OCI-LY3 (cell line): Measurements from ENCODE around the gene USP34.
A peak's percentile ranks its signal among the peaks of the same experiment; 100 is the strongest.

Source experiments
- H2AFZ ChIP-seq: fragments of 200-600, 300-600 bp; shearing (Covaris generic); 2 replicates; pipeline ENCODE4 v1.6.0; 2014; ENCODE audit warnings: antibody characterized with exemption, low read depth, low read length
- H3K27ac ChIP-seq: fragments of 200-600, 300-600 bp; sonication (generic); 2 replicates; pipeline ENCODE4 v1.5.1; 2014; ENCODE audit warnings: mild to moderate bottlenecking, low read length, moderate library complexity, mixed read lengths
- H3K27me3 ChIP-seq: fragments of 200-600, 300-600 bp; sonication (generic); 2 replicates; pipeline ENCODE4 v1.6.1; 2014; ENCODE audit warnings: low read depth, low read length, mixed read lengths
- H3K36me3 ChIP-seq: fragments of 200-600, 300-600 bp; sonication (generic); replicated peaks from 2 replicates; pipeline ENCODE3; 2014; ENCODE audit warnings: low read depth, low read length, mixed read lengths
- H3K4me1 ChIP-seq: fragments of 300-600, 200-600 bp; sonication (generic); 2 replicates; pipeline ENCODE4 v1.6.1; 2014; ENCODE audit warnings: low read length, mixed read lengths
- H3K4me2 ChIP-seq: fragments of 200-600, 300-600 bp; sonication (generic); 2 replicates; pipeline ENCODE4 v1.6.1; 2014; ENCODE audit warnings: low read length, mixed read lengths
- H3K4me3 ChIP-seq: fragments of 300-600, 200-600 bp; sonication (generic); 2 replicates; pipeline ENCODE4 v1.5.1; 2014; ENCODE audit warnings: antibody characterized with exemption, mild to moderate bottlenecking, low read length, moderate library complexity
- H3K79me2 ChIP-seq: fragments of 300-600, 200-600 bp; shearing (Covaris generic); 2 replicates; pipeline ENCODE4 v1.6.1; 2014; ENCODE audit warnings: mild to moderate bottlenecking, low read length, mixed read lengths
- H3K9ac ChIP-seq: fragments of 300-600, 200-600 bp; shearing (Covaris generic); 2 replicates; pipeline ENCODE4 v1.6.0; 2014; ENCODE audit warnings: mild to moderate bottlenecking, low read length, moderate library complexity
- H3K9me3 ChIP-seq: fragments of 200-600, 300-600 bp; shearing (Covaris generic); 2 replicates; pipeline ENCODE4 v1.6.1; 2014; ENCODE audit warnings: low read length, mixed read lengths; ENCODE audit not compliant: insufficient read depth
- H4K20me1 ChIP-seq: fragments of 200-600, 300-600 bp; sonication (generic); 2 replicates; pipeline ENCODE4 v1.6.1; 2016; ENCODE audit warnings: low read length, mixed read lengths; ENCODE audit not compliant: insufficient read depth
- CTCF ChIP-seq: fragments of 200-600, 300-600 bp; sonication (generic); IDR thresholded peaks from 2 replicates; pipeline ENCODE4 v1.5.1; 2014; ENCODE audit warnings: antibody characterized with exemption, low read length, low read depth
- EZH2phosphoT487 ChIP-seq: fragments of 200-600 bp; shearing (Covaris generic); IDR thresholded peaks from 2 replicates; pipeline ENCODE4 v1.6.1; 2018; ENCODE audit warnings: antibody characterized with exemption, mixed run types, low read depth

Gene USP34

GRCh38 chr2:61470965-61471904, at the start of gene USP34:
Gene USP34 (minus strand): TSS chr2:61471087. CDS start chr2:61470692, 395 bp downstream.
- Histone ChIP-seq H3K79me2 (peaks cover 60% of the 10 kb centered on the region), H3K27ac (peak within 1 kb of the TSS; percentile 87), H3K9ac (peak within 1 kb of the TSS; percentile 93), H2AFZ (peak within 1 kb of the TSS; percentile 86; the same call in 1 of the 2 replicates), H3K27me3 (no peaks in the 10 kb centered on the region), H3K4me3 (peak within 1 kb of the TSS; percentile 98), H3K9me3 (no peaks in the 10 kb centered on the region), H3K36me3 (peaks cover 13% of the 10 kb centered on the region), H3K4me2 (peak within 1 kb of the TSS; percentile 95), H3K4me1 (peaks cover 14% of the 10 kb centered on the region), H4K20me1 (peaks cover 8% of the 10 kb centered on the region)
- no peak for TF ChIP-seq CTCF
- no peak for TF ChIP-seq EZH2phosphoT487

GRCh38 chr2:61520261-61520660, 49.4 kb upstream of the USP34 start:
- Histone ChIP-seq H3K4me3 (no peak overlapping the region), H3K27ac (no peak overlapping the region), H3K4me2 (no peak overlapping the region), H3K9me3 (no peaks in the 10 kb centered on the region), H3K4me1 (no peaks in the 10 kb centered on the region), H2AFZ (no peak overlapping the region), H4K20me1 (peaks cover 64% of the 10 kb centered on the region), H3K79me2 (peaks cover 100% of the 10 kb centered on the region), H3K27me3 (no peaks in the 10 kb centered on the region), H3K9ac (no peak overlapping the region), H3K36me3 (peaks cover 55% of the 10 kb centered on the region)
- no peak for TF ChIP-seq CTCF
- no peak for TF ChIP-seq EZH2phosphoT487

DNA sequence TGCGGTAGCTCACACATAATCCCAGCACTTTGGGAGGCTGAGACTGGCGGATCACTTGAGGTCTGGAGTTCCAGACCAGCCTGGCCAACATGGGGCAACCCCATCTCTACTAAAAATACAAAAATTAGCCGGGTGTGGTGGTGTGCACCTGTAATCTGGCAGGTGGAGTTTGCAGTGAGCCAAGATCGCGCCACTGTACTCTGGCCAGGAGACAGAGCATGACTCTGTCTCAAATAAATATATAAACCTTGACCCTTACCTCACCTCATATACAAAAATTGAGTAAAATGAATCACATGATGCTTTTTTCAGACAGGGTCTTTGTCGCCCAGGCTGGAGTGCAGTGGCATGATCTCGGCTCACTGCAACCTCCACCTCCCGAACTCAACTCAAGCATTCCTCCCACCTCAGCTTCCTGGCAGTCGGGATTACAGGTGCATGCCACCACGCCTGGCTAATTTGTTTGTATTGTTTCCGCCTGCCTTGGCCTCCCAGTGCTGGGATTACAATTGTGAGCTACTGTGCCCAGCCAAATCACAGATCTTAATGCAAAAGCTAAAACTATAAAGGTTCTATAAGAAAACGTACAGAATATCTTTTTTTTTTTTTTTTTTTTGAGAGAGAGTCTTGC, 42.0 kb upstream of the USP34 start:
- Histone ChIP-seq H3K4me1 (no peaks in the 10 kb centered on the region), H2AFZ (no peak overlapping the region), H3K79me2 (peaks cover 100% of the 10 kb centered on the region), H3K27me3 (no peaks in the 10 kb centered on the region), H3K9ac (no peak overlapping the region), H3K27ac (no peak overlapping the region), H3K4me2 (no peak overlapping the region), H3K36me3 (peaks cover 51% of the 10 kb centered on the region), H4K20me1 (peaks cover 63% of the 10 kb centered on the region), H3K9me3 (no peaks in the 10 kb centered on the region), H3K4me3 (no peak overlapping the region)
- TF ChIP-seq CTCF (no peak), EZH2phosphoT487 (no peak)
